ENCODE measurements around the gene SPOP. TPM values are rescaled to one million over a fixed set of nuclear protein-coding genes. Genes with fewer than 3 reads are reported as not detected.

The SPOP gene
- total RNA-seq, 2 experiments from 2014 or later = 64.1 to 68.1 TPM

DNA sequence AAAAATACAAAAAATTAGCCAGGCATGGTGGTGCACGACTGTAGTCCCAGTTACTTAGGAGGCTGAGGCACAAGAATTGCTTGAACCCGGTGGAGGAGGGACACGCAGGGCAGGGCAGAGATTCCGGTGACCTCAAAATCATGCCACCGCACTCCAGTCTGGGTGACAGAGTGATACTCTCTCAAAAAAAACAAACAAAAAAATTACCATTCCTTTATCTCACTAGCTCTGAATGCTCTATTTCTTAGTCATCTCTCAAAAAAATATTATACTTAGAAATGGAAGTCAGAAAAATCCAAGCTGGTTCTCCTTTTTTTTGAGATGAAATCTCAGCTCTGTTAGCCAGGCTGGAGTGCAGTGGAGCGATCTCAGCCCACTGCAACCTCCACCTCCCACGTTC lies 40.8 kb downstream of the SPOP start:
- peaks cover 27% of the 10 kb centered on the region for H3K36me3 Mint-ChIP-seq (ENCODE audit: low read depth)
- no peaks in the 10 kb centered on the region for H3K4me1 Mint-ChIP-seq
- ChIA-PET CTCF (interaction anchor here (2.0 to 2.1 kb wide), 2 partner anchors 10 to 40 kb away, joined by 4 to 5 read pairs; no protein-coding TSS in a partner anchor), POLR2A (no interaction called here)
- peaks cover 5% of the 10 kb centered on the region for H3K9me3 Mint-ChIP-seq
- H3K27ac Mint-ChIP-seq = no peak overlapping the region
- no peak overlapping the region for H3K4me3 Mint-ChIP-seq
- no peaks in the 10 kb centered on the region for H3K27me3 Mint-ChIP-seq
- no peak for DNase-seq

DNA sequence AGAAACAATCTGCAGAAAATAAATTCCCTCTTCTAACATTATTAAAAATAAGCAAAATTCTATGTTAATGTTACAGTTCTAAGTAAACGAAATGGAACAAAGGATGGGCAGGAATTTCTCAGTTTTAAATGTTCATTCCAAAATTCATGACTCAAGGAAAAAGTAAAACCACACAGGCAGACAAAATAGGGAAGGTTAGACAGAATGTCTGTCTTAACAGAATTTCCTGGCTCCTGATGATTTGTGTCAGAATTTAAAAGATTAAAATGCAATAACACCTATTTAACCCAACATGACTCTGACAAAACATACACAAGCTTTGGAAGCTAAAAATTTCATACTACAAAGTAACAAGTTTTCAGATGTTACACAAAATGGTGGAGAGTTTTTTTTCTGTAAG lies 42.8 kb downstream of the SPOP start:
- H3K36me3 Mint-ChIP-seq (ENCODE audit: low read depth) = peaks cover 20% of the 10 kb centered on the region
- H3K4me1 Mint-ChIP-seq = peaks cover 4% of the 10 kb centered on the region
- H3K27ac Mint-ChIP-seq = no peak overlapping the region
- POLR2A ChIA-PET = no interaction called here
- CTCF ChIA-PET = interaction anchor here (0.6 to 0.9 kb wide), 4 partner anchors 20 to 1596 kb away, joined by 3 to 5 read pairs (median 3); no protein-coding TSS in a partner anchor
- peaks cover 2% of the 10 kb centered on the region for H3K9me3 Mint-ChIP-seq
- DNase-seq = no peak
- H3K27me3 Mint-ChIP-seq = no peaks in the 10 kb centered on the region
- H3K4me3 Mint-ChIP-seq = no peak overlapping the region

DNA sequence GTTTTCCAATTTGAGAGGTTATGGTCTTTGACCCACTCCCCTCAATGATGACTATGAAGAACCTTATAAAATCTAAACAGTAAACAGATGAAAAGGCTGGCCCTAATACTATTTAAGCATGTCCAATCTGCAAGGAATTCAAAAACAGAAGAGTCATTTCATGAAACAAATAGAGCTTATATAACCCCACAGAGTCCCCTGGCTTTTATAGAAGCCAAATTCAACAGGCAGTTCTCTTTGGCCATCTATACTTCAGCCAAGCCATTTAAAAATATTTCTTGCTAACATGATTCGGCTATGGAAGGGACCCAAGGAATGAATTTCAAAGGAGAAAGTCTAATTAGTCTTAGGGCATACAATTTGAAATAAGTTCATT lies 43.4 kb downstream of the SPOP start:
- ChIA-PET CTCF (no interaction called here), POLR2A (no interaction called here)
- Mint-ChIP-seq H3K4me3 (no peak overlapping the region), H3K27ac (no peak overlapping the region), H3K36me3 (ENCODE audit: low read depth) (peaks cover 20% of the 10 kb centered on the region), H3K4me1 (peaks cover 4% of the 10 kb centered on the region), H3K27me3 (no peaks in the 10 kb centered on the region), H3K9me3 (peaks cover 2% of the 10 kb centered on the region)
- no peak for DNase-seq

DNA sequence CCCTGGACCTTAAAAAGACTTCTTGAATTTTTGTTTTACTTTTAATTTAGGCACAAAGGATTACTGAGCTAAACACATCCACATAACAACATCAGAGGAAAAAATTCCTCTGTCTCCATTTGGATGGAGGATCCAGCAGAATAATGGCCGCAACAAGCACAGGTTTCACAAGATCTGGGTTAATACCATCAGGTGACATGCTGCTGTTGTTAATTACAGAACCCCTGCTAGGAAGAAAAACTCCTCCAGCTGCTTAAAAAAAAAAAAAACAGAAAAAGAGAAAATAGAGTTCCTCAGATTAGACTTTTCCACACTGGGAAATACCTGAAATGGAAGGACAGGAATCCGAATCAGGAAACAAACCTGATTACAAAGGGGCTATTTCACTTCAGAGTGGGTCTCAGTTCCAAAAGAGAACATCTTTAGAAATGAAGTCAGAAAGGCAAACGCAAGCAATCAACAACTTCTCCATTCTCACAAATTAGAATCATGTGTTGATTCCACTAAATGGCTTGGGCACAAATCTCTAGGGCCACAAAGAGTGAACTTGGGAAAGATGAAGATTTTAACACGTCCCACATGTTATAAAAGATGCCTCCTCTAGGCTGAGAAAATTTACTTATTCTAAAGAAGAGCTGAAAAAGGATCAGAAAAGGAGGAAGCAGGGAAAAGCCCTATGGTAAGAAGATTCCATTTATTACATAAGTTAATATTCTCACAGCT lies 44.0 kb downstream of the SPOP start:
- Mint-ChIP-seq H3K4me3 (no peak overlapping the region), H3K9me3 (peaks cover 2% of the 10 kb centered on the region), H3K27ac (no peak overlapping the region), H3K4me1 (peaks cover 4% of the 10 kb centered on the region), H3K27me3 (no peaks in the 10 kb centered on the region), H3K36me3 (ENCODE audit: low read depth) (peaks cover 20% of the 10 kb centered on the region)
- ChIA-PET CTCF (no interaction called here), POLR2A (no interaction called here)
- no peak for DNase-seq

DNA sequence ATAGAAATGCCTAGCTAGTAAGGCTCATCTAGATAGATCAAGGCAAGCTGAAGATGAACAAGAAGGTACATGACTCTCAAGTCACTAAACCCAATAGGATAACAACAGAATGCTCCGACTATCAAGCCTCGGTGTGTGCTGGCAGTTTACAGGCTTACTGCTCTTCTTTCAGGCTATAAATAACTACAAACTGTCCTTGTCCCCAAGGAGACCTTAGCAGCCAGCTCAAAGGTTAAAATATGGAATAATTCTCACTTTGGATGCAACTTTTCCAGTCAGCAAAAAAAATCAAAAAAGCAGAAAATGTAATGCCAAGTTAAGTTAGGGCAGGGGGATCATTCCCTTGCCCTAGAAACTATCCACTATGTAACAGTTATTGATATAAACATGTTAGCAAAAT lies 44.6 kb downstream of the SPOP start:
- POLR2A ChIA-PET = no interaction called here
- H3K27me3 Mint-ChIP-seq = no peaks in the 10 kb centered on the region
- H3K4me3 Mint-ChIP-seq = no peak overlapping the region
- CTCF ChIA-PET = no interaction called here
- H3K9me3 Mint-ChIP-seq = no peaks in the 10 kb centered on the region
- H3K27ac Mint-ChIP-seq = no peak overlapping the region
- H3K36me3 Mint-ChIP-seq (ENCODE audit: low read depth) = peaks cover 15% of the 10 kb centered on the region
- peaks cover 4% of the 10 kb centered on the region for H3K4me1 Mint-ChIP-seq
- no peak for DNase-seq

DNA sequence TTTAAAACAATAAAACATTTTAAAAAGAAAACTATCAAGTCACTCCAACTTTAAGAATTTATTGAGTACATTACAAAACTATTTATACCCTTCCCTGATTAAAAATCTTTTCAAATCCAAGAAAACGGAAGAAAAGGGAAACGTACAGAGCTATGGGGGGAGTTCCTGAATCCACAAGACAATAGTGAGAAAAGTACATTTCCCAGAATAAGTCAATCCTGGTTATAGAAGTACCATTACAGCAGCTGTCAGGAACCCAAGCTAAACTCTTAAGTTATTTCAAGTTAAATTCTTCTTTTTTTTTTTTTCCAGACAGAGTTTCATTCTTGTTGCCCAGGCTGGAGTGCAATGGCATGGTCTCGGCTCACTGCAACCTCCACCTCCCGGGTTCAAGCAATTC lies 45.7 kb downstream of the SPOP start:
- H3K4me1 Mint-ChIP-seq = peaks cover 4% of the 10 kb centered on the region
- H3K4me3 Mint-ChIP-seq = no peak overlapping the region
- no peaks in the 10 kb centered on the region for H3K27me3 Mint-ChIP-seq
- H3K9me3 Mint-ChIP-seq = no peaks in the 10 kb centered on the region
- ChIA-PET CTCF (interaction anchor here (0.6 kb wide), 1 partner anchor 340 kb away, joined by 3 read pairs; no protein-coding TSS in a partner anchor), POLR2A (no interaction called here)
- peaks cover 8% of the 10 kb centered on the region for H3K36me3 Mint-ChIP-seq (ENCODE audit: low read depth)
- no peak overlapping the region for H3K27ac Mint-ChIP-seq
- DNase-seq = no peak

DNA sequence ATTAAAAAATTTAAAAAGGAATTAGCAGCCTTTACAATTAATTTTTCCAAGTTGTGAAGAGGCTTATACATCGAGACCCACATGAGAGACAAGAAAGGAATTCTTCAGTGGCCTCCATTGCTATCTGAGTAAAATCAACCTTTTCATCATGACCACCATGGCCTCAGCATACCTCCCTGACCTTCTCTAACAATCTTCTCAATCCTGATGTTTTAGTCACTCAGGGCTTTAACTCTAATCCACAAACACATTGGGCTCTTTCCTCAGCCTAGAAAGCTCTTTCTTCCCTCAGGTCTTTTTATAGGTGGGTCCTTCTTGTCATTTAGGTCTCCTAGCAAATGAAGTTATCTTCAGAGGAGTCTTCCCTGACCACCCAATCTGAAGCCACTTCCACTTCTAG lies 46.4 kb downstream of the SPOP start:
- H3K27ac Mint-ChIP-seq = no peak overlapping the region
- H3K4me1 Mint-ChIP-seq = peaks cover 4% of the 10 kb centered on the region

DNA sequence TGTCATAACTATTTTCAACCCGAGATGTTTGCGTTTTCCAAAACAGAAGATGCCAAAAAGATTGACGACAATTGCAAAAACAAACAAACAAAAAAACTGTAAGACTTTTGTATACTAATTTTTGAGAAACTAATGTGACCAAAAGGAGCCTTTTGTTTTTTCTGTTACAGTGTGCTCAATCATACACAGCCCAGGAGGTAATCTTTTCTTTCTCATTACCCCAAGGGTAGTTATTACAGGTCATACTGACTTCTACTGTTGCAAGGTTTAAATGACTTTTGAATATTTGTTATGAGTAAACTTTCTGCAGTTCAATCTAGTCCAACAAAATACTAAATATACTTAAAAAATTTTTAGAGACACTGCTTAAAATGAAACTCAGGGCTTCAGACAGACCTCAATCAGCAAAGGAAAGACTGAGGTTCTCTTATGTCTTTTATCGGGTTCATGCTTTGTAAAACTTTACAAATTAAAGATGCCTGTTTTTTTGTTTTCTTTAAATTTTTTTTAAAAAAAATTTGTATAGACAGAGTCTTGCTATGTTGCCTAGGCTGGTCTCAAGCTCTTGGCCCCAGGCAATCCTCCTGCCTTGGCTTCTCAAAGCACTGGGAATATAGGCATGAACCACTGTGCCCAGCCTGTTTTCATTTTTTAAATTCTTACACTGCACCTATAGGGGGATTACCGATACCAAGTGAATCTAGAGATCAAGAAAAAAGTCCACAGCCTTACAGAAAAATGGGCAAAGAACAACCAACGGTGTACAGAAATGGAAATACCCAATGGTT lies 47.6 kb downstream of the SPOP start:
- POLR2A ChIA-PET = no interaction called here

More for the DNA sequence above, 46.4 kb downstream of the SPOP start:
- CTCF ChIA-PET = no interaction called here
- H3K9me3 Mint-ChIP-seq = no peaks in the 10 kb centered on the region
- H3K4me3 Mint-ChIP-seq = no peak overlapping the region
- H3K36me3 Mint-ChIP-seq (ENCODE audit: low read depth) = peaks cover 8% of the 10 kb centered on the region
- no peaks in the 10 kb centered on the region for H3K27me3 Mint-ChIP-seq
- DNase-seq = no peak
- POLR2A ChIA-PET = no interaction called here

DNA sequence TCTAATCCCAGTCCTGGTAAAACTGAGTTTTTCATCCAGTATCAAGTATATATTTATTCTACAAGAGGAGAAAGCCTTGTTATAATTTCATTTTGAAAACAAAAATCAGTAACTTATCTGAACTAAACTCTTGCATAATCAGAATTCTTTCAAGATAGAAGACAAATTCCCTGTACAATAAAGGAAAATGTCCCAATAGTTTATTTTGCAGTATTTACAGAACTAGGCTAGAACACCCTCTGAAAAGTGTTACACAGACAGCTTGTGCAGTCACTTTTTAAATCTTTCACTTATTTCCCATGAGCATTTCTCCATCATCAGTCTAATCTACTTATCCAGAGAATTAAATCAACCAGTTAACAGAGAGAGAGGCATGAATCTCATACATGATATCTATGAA lies 48.5 kb downstream of the SPOP start:
- no peak for DNase-seq
- Mint-ChIP-seq H3K9me3 (no peaks in the 10 kb centered on the region), H3K4me1 (peaks cover 4% of the 10 kb centered on the region), H3K27ac (no peak overlapping the region), H3K27me3 (no peaks in the 10 kb centered on the region), H3K36me3 (ENCODE audit: low read depth) (peaks cover 4% of the 10 kb centered on the region), H3K4me3 (no peak overlapping the region)
- ChIA-PET POLR2A (no interaction called here), CTCF (no interaction called here)

More for the DNA sequence above, 47.6 kb downstream of the SPOP start:
- Mint-ChIP-seq H3K27ac (no peak overlapping the region), H3K4me3 (no peak overlapping the region), H3K4me1 (peaks cover 4% of the 10 kb centered on the region), H3K27me3 (no peaks in the 10 kb centered on the region), H3K9me3 (no peaks in the 10 kb centered on the region), H3K36me3 (ENCODE audit: low read depth) (peaks cover 4% of the 10 kb centered on the region)
- CTCF ChIA-PET = no interaction called here
- DNase-seq = no peak

DNA sequence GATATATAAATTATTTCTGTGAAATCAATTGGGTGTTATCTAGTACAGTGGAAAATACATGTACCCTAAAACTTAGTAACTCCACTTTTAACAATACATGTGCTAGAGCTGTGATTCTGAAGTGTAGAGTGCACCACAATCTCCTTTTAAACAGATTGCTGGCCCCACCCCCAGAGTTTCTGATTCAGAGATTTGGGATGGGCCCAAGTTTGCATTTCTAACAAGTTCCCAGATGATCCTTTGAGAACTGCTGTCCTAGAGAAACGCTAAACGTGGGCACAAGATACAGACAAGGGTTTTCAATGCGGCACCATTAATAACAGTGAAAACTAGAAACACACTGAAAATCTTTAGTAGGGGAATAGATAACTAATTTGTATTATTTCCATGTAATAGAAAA lies 53.0 kb downstream of the SPOP start:
- ChIA-PET POLR2A (no interaction called here), CTCF (interaction anchor here (0.7 kb wide), 1 partner anchor 49 kb away, joined by 3 read pairs; the partner anchor contains the start of gene NXPH3)
- H3K4me1 Mint-ChIP-seq = peaks cover 18% of the 10 kb centered on the region
- H3K4me3 Mint-ChIP-seq = no peak overlapping the region
- peaks cover 20% of the 10 kb centered on the region for H3K36me3 Mint-ChIP-seq (ENCODE audit: low read depth)
- no peaks in the 10 kb centered on the region for H3K27me3 Mint-ChIP-seq
- H3K27ac Mint-ChIP-seq = no peak overlapping the region
- DNase-seq = no peak
- H3K9me3 Mint-ChIP-seq = no peaks in the 10 kb centered on the region

DNA sequence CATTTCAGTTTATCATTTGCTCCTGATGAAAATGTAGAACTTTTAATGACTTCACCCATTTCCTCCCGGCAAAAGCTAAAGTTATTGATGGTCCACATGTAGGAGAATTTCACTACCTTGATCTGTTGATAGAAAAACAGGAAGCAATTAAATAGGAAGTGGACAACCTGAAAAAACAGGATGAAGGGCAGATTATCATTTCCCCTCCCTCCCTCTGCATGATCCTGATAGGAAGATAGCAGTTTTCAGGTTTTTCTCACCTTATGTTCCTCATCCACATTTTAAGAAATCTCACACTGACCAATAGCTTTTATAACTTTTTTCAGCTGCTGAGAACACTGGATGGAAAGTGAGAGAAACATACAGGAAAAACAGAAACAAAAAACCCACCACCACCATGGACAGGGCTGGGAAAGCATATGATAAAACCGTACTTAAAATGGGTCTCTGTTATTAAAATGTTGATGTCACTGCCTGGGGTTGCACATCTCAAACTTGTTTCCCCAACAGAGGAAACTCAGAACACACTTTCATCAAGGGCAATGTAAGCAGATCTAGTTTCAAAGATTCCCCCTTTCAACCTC lies 55.9 kb downstream of the SPOP start:
- peaks cover 35% of the 10 kb centered on the region for H3K4me1 Mint-ChIP-seq
- CTCF ChIA-PET = interaction anchor here (0.6 kb wide), 1 partner anchor 307 kb away, joined by 3 read pairs; no protein-coding TSS in a partner anchor
- peak overlapping the region; percentile 50 for H3K27ac Mint-ChIP-seq
- DNase-seq = no peak
- H3K27me3 Mint-ChIP-seq = no peaks in the 10 kb centered on the region
- H3K4me3 Mint-ChIP-seq = no peak overlapping the region
- POLR2A ChIA-PET = no interaction called here
- peaks cover 36% of the 10 kb centered on the region for H3K36me3 Mint-ChIP-seq (ENCODE audit: low read depth)
- no peaks in the 10 kb centered on the region for H3K9me3 Mint-ChIP-seq

DNA sequence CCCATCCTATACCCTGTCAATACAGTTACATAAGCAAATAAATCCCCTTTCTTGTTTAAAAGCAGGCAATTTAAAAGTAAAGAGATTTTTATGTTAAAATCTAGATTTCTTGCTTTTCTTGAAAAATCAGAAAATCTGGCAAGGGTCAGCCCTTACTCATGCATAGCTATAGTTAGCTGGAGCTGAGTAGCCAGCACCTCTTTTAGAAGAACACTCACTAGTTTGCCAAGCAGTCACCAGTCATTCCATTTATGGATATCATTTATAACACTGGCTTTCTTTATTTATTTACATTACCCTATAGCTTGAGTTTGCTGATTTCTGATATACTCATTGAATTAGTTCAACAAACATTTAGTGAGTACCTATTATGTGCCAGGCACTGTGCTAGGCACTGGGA lies 56.5 kb downstream of the SPOP start:
- no peak overlapping the region for H3K4me3 Mint-ChIP-seq
- no peak for DNase-seq
- H3K4me1 Mint-ChIP-seq = peaks cover 37% of the 10 kb centered on the region
- no peaks in the 10 kb centered on the region for H3K27me3 Mint-ChIP-seq
- no peaks in the 10 kb centered on the region for H3K9me3 Mint-ChIP-seq
- ChIA-PET POLR2A (no interaction called here), CTCF (interaction anchor here (0.6 to 0.7 kb wide), 2 partner anchors 14 to 306 kb away, joined by 3 read pairs; no protein-coding TSS in a partner anchor)
- no peak overlapping the region for H3K27ac Mint-ChIP-seq
- H3K36me3 Mint-ChIP-seq (ENCODE audit: low read depth) = peaks cover 42% of the 10 kb centered on the region

DNA sequence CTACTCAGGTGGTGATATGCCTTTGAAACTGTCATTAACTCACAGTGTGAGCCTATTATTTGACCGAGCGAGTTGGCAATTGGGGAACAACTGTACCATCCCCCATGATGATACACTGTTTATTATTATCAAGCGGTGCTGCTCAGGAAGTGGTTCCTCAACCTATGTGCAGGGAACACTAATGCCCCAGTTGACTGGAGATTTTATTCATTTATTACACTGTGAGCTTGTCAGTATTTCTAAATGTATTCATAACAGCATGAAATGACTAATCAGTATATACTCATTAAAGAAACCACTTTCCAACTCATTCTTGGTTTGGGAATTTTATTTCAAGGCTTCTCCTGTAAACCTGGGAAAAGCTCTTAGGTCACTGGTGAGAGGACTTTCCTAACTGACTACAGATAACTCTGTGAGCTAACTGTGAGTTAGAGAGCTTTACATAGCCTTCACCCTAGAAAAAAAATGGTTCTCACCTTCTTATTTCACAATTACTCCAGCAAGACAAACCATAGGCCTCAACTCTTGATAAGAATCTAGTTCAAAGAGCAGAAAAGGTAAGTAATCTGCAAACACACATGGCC lies 59.8 kb downstream of the SPOP start:
- no peak for DNase-seq
- Mint-ChIP-seq H3K9me3 (no peaks in the 10 kb centered on the region), H3K4me3 (no peak overlapping the region), H3K27ac (no peak overlapping the region), H3K4me1 (peaks cover 34% of the 10 kb centered on the region), H3K36me3 (ENCODE audit: low read depth) (peaks cover 49% of the 10 kb centered on the region), H3K27me3 (no peaks in the 10 kb centered on the region)
- ChIA-PET CTCF (interaction anchor here (1.2 kb wide), 1 partner anchor 48 kb away, joined by 3 read pairs; no protein-coding TSS in a partner anchor), POLR2A (no interaction called here)
